ENCODE measurements around the gene SPACA4. TPM values are rescaled to one million over a fixed set of nuclear protein-coding genes. Genes with fewer than 3 reads are reported as not detected.

The SPACA4 gene
- total RNA-seq, 1 donor from 2014 or later: not detected

DNA sequence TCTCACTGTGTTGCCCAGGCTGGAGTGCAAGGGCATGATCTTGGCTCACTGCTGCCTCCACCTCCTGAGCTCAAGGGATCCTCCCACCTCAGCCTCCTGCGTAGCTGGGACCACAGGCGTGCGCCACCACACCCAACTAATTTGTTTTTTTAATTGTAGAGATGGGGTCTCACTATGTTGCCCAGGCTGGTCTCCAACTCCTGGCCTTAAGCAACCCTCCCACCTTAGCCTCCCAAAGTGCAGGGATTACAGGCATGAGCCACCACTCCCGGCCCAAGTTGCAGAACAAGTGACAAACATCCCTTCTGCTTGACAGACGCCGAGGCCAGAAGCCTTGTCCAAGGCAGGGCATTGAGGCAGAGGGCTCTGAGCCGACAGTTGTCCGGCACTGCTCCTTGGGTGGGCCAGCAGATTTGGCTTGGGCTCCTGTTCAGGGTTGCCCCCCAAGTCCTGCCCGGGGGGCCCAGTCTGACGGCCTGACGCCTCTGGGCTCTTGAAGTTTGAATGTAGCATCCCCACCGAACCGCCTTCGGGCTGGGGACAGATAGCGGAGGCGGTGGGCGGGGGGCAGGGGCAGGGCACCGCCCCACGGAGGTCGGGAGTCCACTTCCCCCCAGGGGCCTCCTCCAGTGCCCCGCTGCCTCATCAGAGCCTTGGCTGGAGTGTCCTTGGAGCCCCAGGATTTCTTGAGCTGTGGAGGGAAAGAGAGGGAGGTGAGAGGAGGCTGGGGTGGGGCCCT lies 5.7 kb upstream of the SPACA4 start:
- peaks cover 4% of the 10 kb centered on the region for H3K27me3 Mint-ChIP-seq (ENCODE audit: insufficient read depth, low read depth)
- H3K36me3 ChIP-seq: no peaks in the 10 kb centered on the region
- TF ChIP-seq EZH2phosphoT487 (IDR thresholded peaks at IDR 0.05): no peak
- no peak for TF ChIP-seq EZH2 (IDR thresholded peaks at IDR 0.05)
- TF ChIP-seq, protein P1, sequence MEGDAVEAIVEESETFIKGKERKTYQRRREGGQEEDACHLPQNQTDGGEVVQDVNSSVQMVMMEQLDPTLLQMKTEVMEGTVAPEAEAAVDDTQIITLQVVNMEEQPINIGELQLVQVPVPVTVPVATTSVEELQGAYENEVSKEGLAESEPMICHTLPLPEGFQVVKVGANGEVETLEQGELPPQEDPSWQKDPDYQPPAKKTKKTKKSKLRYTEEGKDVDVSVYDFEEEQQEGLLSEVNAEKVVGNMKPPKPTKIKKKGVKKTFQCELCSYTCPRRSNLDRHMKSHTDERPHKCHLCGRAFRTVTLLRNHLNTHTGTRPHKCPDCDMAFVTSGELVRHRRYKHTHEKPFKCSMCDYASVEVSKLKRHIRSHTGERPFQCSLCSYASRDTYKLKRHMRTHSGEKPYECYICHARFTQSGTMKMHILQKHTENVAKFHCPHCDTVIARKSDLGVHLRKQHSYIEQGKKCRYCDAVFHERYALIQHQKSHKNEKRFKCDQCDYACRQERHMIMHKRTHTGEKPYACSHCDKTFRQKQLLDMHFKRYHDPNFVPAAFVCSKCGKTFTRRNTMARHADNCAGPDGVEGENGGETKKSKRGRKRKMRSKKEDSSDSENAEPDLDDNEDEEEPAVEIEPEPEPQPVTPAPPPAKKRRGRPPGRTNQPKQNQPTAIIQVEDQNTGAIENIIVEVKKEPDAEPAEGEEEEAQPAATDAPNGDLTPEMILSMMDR (IDR thresholded peaks at IDR 0.05): no peak
- H3K4me3 ChIP-seq: no peak overlapping the region
- H3K4me2 ChIP-seq: no peak overlapping the region
- H3K4me1 Mint-ChIP-seq: peaks cover 4% of the 10 kb centered on the region
- no peaks in the 10 kb centered on the region for H3K36me3 Mint-ChIP-seq
- no peak overlapping the region for H3K4me3 Mint-ChIP-seq
- no peaks in the 10 kb centered on the region for H3K27me3 ChIP-seq
- no peak overlapping the region for H3K9ac ChIP-seq
- no peaks in the 10 kb centered on the region for H3K79me2 ChIP-seq (ENCODE audit: low read depth)
- H3K4me1 ChIP-seq: no peaks in the 10 kb centered on the region
- no peak overlapping the region for H3K27ac ChIP-seq
- no peak overlapping the region for H3K27ac Mint-ChIP-seq
- DNase-seq (ENCODE audit: low spot score): no peak
- no peaks in the 10 kb centered on the region for H3K9me3 ChIP-seq (ENCODE audit: low read depth)
- no peaks in the 10 kb centered on the region for H3K9me3 Mint-ChIP-seq
- no peak overlapping the region for H2AFZ ChIP-seq (replicated peaks)
- no peaks in the 10 kb centered on the region for H3F3A ChIP-seq (ENCODE audit: low read depth)
- H4K20me1 ChIP-seq (ENCODE audit: low read depth): no peaks in the 10 kb centered on the region

DNA sequence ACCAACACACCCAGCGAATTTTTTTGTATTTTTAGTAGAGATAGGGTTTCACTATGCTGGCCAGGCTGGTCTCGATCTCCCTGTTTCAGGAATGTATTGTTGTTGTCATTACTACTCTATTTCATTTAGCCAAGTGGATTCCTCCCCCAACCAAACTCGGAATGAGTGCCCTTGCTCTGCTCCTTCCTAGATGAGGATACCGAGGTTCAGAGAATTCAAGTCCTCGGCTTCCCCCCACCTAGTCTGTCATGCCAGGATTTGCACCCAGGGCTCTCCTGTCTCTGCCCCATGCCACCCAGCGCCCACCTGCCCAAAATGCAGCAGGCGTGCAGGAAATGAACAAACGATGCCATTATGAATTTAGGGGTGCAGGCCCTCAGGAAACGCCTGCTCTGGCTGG lies 3.5 kb upstream of the SPACA4 start:
- no peak overlapping the region for H3K27ac ChIP-seq
- no peak overlapping the region for H3K4me3 Mint-ChIP-seq
- no peaks in the 10 kb centered on the region for H3F3A ChIP-seq (ENCODE audit: low read depth)
- no peaks in the 10 kb centered on the region for H3K9me3 Mint-ChIP-seq
- peaks cover 4% of the 10 kb centered on the region for H3K4me1 Mint-ChIP-seq
- no peak overlapping the region for H2AFZ ChIP-seq (replicated peaks)
- no peaks in the 10 kb centered on the region for H3K79me2 ChIP-seq (ENCODE audit: low read depth)
- no peak overlapping the region for H3K27ac Mint-ChIP-seq
- no peak for TF ChIP-seq EZH2phosphoT487 (IDR thresholded peaks at IDR 0.05)
- no peak for TF ChIP-seq EZH2 (IDR thresholded peaks at IDR 0.05)
- TF ChIP-seq, protein P1 (IDR thresholded peaks at IDR 0.05): no peak
- H3K4me3 ChIP-seq: no peak overlapping the region
- DNase-seq (ENCODE audit: low spot score): no peak
- H3K9ac ChIP-seq: no peak overlapping the region
- no peaks in the 10 kb centered on the region for H3K27me3 ChIP-seq
- H3K36me3 Mint-ChIP-seq: no peaks in the 10 kb centered on the region
- H3K9me3 ChIP-seq (ENCODE audit: low read depth): no peaks in the 10 kb centered on the region
- peaks cover 4% of the 10 kb centered on the region for H3K27me3 Mint-ChIP-seq (ENCODE audit: insufficient read depth, low read depth)
- H4K20me1 ChIP-seq (ENCODE audit: low read depth): no peaks in the 10 kb centered on the region
- no peak overlapping the region for H3K4me2 ChIP-seq
- H3K4me1 ChIP-seq: no peaks in the 10 kb centered on the region
- no peaks in the 10 kb centered on the region for H3K36me3 ChIP-seq

DNA sequence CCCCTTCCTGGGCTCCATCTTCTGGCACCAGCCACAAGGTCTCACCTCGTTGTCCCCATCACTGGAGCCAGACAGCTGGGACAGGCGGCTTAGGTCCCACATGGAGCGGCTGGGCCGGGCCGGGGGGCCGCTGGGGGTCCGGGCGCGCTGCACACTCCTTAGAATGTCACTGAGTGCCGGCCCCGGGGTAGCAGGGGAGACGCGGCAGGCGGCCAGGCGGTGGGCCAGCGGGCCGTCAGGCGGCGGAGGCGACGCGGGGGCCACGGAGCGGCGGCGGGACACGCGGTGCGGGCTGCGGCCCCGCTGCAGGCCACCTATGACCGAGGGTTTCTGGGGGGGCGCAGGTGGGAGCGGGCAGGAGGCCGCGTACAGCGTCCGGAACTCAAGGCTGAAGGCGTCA lies 3.1 kb upstream of the SPACA4 start:
- Mint-ChIP-seq H3K4me3 (no peak overlapping the region), H3K9me3 (no peaks in the 10 kb centered on the region), H3K27ac (no peak overlapping the region), H3K27me3 (ENCODE audit: insufficient read depth, low read depth) (peaks cover 4% of the 10 kb centered on the region), H3K36me3 (no peaks in the 10 kb centered on the region), H3K4me1 (peaks cover 3% of the 10 kb centered on the region)
- TF ChIP-seq EZH2phosphoT487 (IDR thresholded peaks at IDR 0.05) (no peak), EZH2 (IDR thresholded peaks at IDR 0.05) (no peak)
- TF ChIP-seq, protein P1 (IDR thresholded peaks at IDR 0.05): no peak
- H4K20me1 ChIP-seq (ENCODE audit: low read depth): no peaks in the 10 kb centered on the region
- H2AFZ ChIP-seq (replicated peaks): no peak overlapping the region
- H3K9me3 ChIP-seq (ENCODE audit: low read depth): no peaks in the 10 kb centered on the region
- no peaks in the 10 kb centered on the region for H3K36me3 ChIP-seq
- H3K4me2 ChIP-seq: no peak overlapping the region
- no peaks in the 10 kb centered on the region for H3K79me2 ChIP-seq (ENCODE audit: low read depth)
- no peaks in the 10 kb centered on the region for H3K27me3 ChIP-seq
- DNase-seq (ENCODE audit: low spot score): no peak
- H3F3A ChIP-seq (ENCODE audit: low read depth): no peaks in the 10 kb centered on the region
- no peak overlapping the region for H3K27ac ChIP-seq
- H3K4me1 ChIP-seq: no peaks in the 10 kb centered on the region
- no peak overlapping the region for H3K9ac ChIP-seq
- no peak overlapping the region for H3K4me3 ChIP-seq

All from neural progenitor cell (in vitro differentiated cells).